Keratinocyte (primary cell): ENCODE measurements around the gene TRIM28. TPM values are rescaled to one million over a fixed set of nuclear protein-coding genes. Genes with fewer than 3 reads are reported as not detected.
"Not testable (repeated sequence)": the region's sequence is repeated elsewhere in the genome, so short reads cannot be mapped to it uniquely, and the experiment has no call there.

Source experiments
- DNase-seq: peaks from one replicate; pipeline ENCODE4 v3.0.0-alpha.2; 2011; ENCODE audit warnings: low read depth, missing footprints, low spot score
- FAIRE-seq: peaks from 2 replicates; lab custom pipeline; 2011; peaks lifted over from hg19 to GRCh38; lab: Jason Lieb, UNC
- H2AFZ ChIP-seq: 2 replicates; pipeline ENCODE4 v1.6.0; 2012; ENCODE audit warnings: low read length, control low read depth, inconsistent platforms; ENCODE audit not compliant: control insufficient read depth
- H3K27ac ChIP-seq: 2 replicates; pipeline ENCODE4 v1.5.1; 2011; ENCODE audit warnings: low read length; ENCODE audit not compliant: control insufficient read depth, insufficient read depth
- H3K27me3 ChIP-seq: 3 replicates; pipeline ENCODE4 v1.6.0; 2011; ENCODE audit warnings: low read length; ENCODE audit not compliant: control insufficient read depth, insufficient read depth; ENCODE audit errors: extremely low read depth
- H3K36me3 ChIP-seq, 2 experiments: 2 replicates in 1 of 2; 3 replicates in 1 of 2; pipeline ENCODE4 v1.5.1; 2011; ENCODE audit warnings: low read length in 2 of 2, mild to moderate bottlenecking in 1 of 2; ENCODE audit not compliant: control insufficient read depth in 2 of 2, insufficient read depth in 2 of 2; ENCODE audit errors: extremely low read depth in 1 of 2
- H3K4me1 ChIP-seq: 3 replicates; pipeline ENCODE4 v1.5.1; 2011; ENCODE audit warnings: low read length; ENCODE audit not compliant: control insufficient read depth, insufficient read depth; ENCODE audit errors: extremely low read depth
- H3K4me2 ChIP-seq: 3 replicates; pipeline ENCODE4 v1.6.0; 2011; ENCODE audit warnings: low read depth, low read length; ENCODE audit not compliant: control insufficient read depth, insufficient read depth; ENCODE audit errors: extremely low read depth
- H3K4me3 ChIP-seq, 3 experiments: fragments of 200-600 bp in 1 of 3; sonication (generic) in 1 of 3; 2 replicates in 2 of 3; 3 replicates in 1 of 3; pipeline ENCODE4 v1.5.1; 2011 to 2016; ENCODE audit warnings: low read length in 3 of 3, mild to moderate bottlenecking in 3 of 3, control low read depth in 2 of 3, inconsistent platforms in 1 of 3, low read depth in 1 of 3, mixed read lengths in 1 of 3, mixed run types in 1 of 3, moderate library complexity in 1 of 3; ENCODE audit not compliant: control insufficient read depth in 2 of 3, insufficient read depth in 2 of 3; ENCODE audit errors: extremely low read depth in 1 of 3
- H3K79me2 ChIP-seq: 2 replicates; pipeline ENCODE4 v1.6.0; 2012; ENCODE audit warnings: low read length; ENCODE audit not compliant: control insufficient read depth, insufficient read depth
- H3K9ac ChIP-seq: 3 replicates; pipeline ENCODE4 v1.6.0; 2011; ENCODE audit warnings: low read length; ENCODE audit not compliant: control insufficient read depth, insufficient read depth; ENCODE audit errors: extremely low read depth
- H3K9me1 ChIP-seq: 3 replicates; pipeline ENCODE4 v1.6.0; 2011; ENCODE audit warnings: low read length; ENCODE audit not compliant: control insufficient read depth, insufficient read depth; ENCODE audit errors: extremely low read depth
- H3K9me3 ChIP-seq: 2 replicates; pipeline ENCODE4 v1.5.1; 2012; ENCODE audit warnings: low read depth, low read length; ENCODE audit not compliant: control insufficient read depth
- H4K20me1 ChIP-seq: 3 replicates; pipeline ENCODE4 v1.6.0; 2011; ENCODE audit warnings: low read length; ENCODE audit not compliant: control insufficient read depth, insufficient read depth; ENCODE audit errors: extremely low read depth
- EZH2 ChIP-seq: IDR thresholded peaks from one replicate; pipeline ENCODE4 v1.6.1; 2012; ENCODE audit warnings: inconsistent platforms, mild to moderate bottlenecking, low read length, moderate library complexity
- dilution Hi-C: fragments of 300-500 bp; cut with MboI; formaldehyde crosslinking; loops from one replicate; pipeline ENCODE4 v1.7.0; 2020; ENCODE audit warnings: low sequenced_read_pairs; ENCODE audit not compliant: extremely low pct_ligation_motif_present
- polyA plus RNA-seq, 5 experiments: library from polyadenylated mRNA; depleted of rRNA in 3 of 5; stranded (reverse) in 3 of 5; stranded (forward) in 1 of 5; unstranded in 1 of 5; fragments of >200 nt; gene quantifications; 1 replicate in 1 of 5; 2 replicates in 3 of 5; 3 replicates in 1 of 5; pipeline versions ENCODE4 v1.2.1 to v1.2.3, GENCODE V29; 2011 to 2012; ENCODE audit warnings: missing spikeins in 2 of 5, low read depth in 1 of 5, low replicate concordance in 1 of 5
- TF ChIP-seq, protein P1 (sequence below), 3 experiments: IDR thresholded peaks in 1 of 3; conservative IDR thresholded peaks in 1 of 3; optimal IDR thresholded peaks in 1 of 3; 2 replicates in 2 of 3; 3 replicates in 1 of 3; pipeline versions ENCODE3 to v1.5.1; 2011; ENCODE audit warnings: low read length in 3 of 3, mild to moderate bottlenecking in 3 of 3, moderate library complexity in 2 of 3, control low read depth in 1 of 3, inconsistent platforms in 1 of 3; ENCODE audit not compliant: insufficient read depth in 2 of 3; ENCODE audit errors: extremely low read depth in 1 of 3

TRIM28 gene
- polyA plus RNA-seq, 1 donor (not counting 4 experiments of a cell fraction or from before 2014, with no cell fraction given), result 290 TPM

DNA sequence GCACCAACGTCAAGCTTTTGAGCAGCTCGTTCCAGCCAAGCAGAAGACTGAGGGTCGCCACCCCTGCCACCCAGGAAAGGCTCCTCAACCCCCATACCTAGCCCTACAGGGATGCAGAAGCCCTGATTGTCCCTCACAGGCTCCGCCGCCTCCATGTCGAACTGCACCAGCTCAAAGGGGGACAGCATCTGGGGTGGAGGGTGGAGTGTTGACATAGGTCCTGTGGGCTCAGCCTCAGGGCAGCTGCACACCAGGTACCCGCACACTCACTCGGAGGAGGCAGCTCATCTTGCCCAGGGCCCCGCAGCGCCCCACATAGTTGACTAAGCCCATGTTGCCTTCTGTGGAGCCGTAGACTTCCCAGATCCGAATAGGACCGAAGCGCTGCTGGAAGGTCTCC, 43.6 kb upstream of the TRIM28 start:
- H3K9me1 ChIP-seq, result no peaks in the 10 kb centered on the region
- peak overlapping the region in 1 of 3 experiments; percentile 56 for H3K4me3 ChIP-seq
- H3K27ac ChIP-seq, result no peak overlapping the region
- peaks cover 12% of the 10 kb centered on the region for H3K4me1 ChIP-seq
- H3K36me3 ChIP-seq, result no peaks in the 10 kb centered on the region
- TF ChIP-seq, protein P1, sequence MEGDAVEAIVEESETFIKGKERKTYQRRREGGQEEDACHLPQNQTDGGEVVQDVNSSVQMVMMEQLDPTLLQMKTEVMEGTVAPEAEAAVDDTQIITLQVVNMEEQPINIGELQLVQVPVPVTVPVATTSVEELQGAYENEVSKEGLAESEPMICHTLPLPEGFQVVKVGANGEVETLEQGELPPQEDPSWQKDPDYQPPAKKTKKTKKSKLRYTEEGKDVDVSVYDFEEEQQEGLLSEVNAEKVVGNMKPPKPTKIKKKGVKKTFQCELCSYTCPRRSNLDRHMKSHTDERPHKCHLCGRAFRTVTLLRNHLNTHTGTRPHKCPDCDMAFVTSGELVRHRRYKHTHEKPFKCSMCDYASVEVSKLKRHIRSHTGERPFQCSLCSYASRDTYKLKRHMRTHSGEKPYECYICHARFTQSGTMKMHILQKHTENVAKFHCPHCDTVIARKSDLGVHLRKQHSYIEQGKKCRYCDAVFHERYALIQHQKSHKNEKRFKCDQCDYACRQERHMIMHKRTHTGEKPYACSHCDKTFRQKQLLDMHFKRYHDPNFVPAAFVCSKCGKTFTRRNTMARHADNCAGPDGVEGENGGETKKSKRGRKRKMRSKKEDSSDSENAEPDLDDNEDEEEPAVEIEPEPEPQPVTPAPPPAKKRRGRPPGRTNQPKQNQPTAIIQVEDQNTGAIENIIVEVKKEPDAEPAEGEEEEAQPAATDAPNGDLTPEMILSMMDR (optimal IDR thresholded peaks at IDR 0.05 in 1 of 3, IDR thresholded peaks at IDR 0.05 in 1 of 3, conservative IDR thresholded peaks at IDR 0.05 in 1 of 3; ENCODE audit: extremely low read depth in 1 of 3, insufficient read depth in 2 of 3, low read length in 3 of 3), result no peak
- no peak for TF ChIP-seq EZH2
- H3K27me3 ChIP-seq, result no peaks in the 10 kb centered on the region
- no peaks in the 10 kb centered on the region for H3K79me2 ChIP-seq
- no peak overlapping the region for H3K9ac ChIP-seq
- H3K4me2 ChIP-seq, result peak overlapping the region; percentile 84
- no peaks in the 10 kb centered on the region for H3K9me3 ChIP-seq
- H4K20me1 ChIP-seq, result no peaks in the 10 kb centered on the region
- dilution Hi-C loops, result no loop called here
- H2AFZ ChIP-seq, result no peak overlapping the region
- no peak for FAIRE-seq
- DNase-seq, result no peak

DNA sequence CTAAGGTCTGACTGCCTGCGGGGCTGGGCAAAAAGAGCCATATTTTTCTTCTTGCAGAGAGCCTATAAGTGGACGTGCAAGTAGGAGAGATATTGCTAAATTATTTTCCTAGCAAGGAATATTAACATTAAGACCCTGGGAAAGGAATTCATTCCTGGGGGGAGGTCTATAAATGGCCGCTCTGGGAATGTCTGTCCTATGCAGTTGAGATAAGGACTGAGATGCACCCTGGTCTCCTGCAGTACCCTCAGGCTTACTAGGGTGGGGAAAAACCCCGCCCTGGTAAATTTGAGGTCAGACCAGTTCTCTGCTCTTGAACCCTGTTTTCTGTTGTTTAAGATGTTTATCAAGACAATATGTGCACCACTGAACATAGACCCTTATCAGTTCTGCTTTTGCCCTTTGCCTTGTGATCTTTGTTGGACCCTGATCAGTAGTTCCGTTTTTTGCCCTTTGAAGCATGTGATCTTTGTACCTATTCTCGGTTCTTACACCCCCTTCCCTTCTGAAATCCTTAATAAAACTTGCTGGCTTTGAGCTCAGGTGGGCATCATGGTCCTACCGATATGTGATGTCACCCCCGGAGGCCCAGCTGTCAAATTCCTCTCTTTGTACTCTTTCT, 36.2 kb upstream of the TRIM28 start:
- FAIRE-seq, H4K20me1 ChIP-seq, H3K27ac ChIP-seq, H3K9me1 ChIP-seq, H3K4me1 ChIP-seq, H3K4me3 ChIP-seq, H3K36me3 ChIP-seq, H3K9me3 ChIP-seq, dilution Hi-C loops, H3K4me2 ChIP-seq, H3K9ac ChIP-seq, H2AFZ ChIP-seq, H3K79me2 ChIP-seq, DNase-seq, H3K27me3 ChIP-seq: not testable (repeated sequence)

DNA sequence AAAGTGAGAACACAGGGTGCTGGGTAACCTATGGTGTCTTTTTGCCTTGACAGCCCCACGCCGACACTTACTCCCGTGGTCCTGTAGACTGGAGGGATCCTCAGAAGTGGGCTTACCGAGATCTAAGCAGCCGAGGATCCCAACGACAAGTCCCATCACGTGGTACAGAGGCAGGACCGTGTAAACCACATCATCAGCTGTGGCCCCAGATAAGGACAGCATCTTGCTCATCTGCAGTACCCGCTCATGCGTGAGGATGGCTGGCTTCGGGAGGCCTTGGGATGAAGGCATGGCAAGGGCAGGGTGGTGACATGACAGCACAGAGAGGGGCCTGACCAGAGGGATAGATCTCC, 34.2 kb upstream of the TRIM28 start:
- dilution Hi-C loops, result no loop called here
- H4K20me1 ChIP-seq, result no peaks in the 10 kb centered on the region
- H3K9me3 ChIP-seq, result no peaks in the 10 kb centered on the region
- no peak overlapping the region for H3K4me3 ChIP-seq
- no peak overlapping the region for H2AFZ ChIP-seq
- H3K27ac ChIP-seq, result no peak overlapping the region
- TF ChIP-seq EZH2, result no peak
- TF ChIP-seq, protein P1 (optimal IDR thresholded peaks at IDR 0.05 in 1 of 3, IDR thresholded peaks at IDR 0.05 in 1 of 3, conservative IDR thresholded peaks at IDR 0.05 in 1 of 3; ENCODE audit: extremely low read depth in 1 of 3, insufficient read depth in 2 of 3, low read length in 3 of 3), result no peak
- DNase-seq (no peak), FAIRE-seq (no peak)
- H3K4me2 ChIP-seq, result no peak overlapping the region
- no peak overlapping the region for H3K9ac ChIP-seq
- no peaks in the 10 kb centered on the region for H3K9me1 ChIP-seq
- peaks cover 4% of the 10 kb centered on the region for H3K4me1 ChIP-seq
- no peaks in the 10 kb centered on the region for H3K27me3 ChIP-seq
- no peaks in the 10 kb centered on the region for H3K36me3 ChIP-seq
- peaks cover 5% of the 10 kb centered on the region for H3K79me2 ChIP-seq
